ENCODE measurements around the gene STIM2.

Gene STIM2

GRCh38 chr4:26907731-26908599, 47.3 kb downstream of the STIM2 start:
- DNase-seq: no peak

GRCh38 chr4:26909369-26909768, 48.7 kb downstream of the STIM2 start:
- DNase-seq: no peak

GRCh38 chr4:26911254-26911653, 50.6 kb downstream of the STIM2 start:
- no peak for DNase-seq

- DNase-seq: no peak
These were observed 51.4 kb downstream of the STIM2 start for GRCh38 chr4:26912069-26912468.

- DNase-seq: no peak
These were observed 52.2 kb downstream of the STIM2 start for GRCh38 chr4:26912810-26913209.

GRCh38 chr4:26916195-26916594, 55.6 kb downstream of the STIM2 start:
- DNase-seq: no peak

GRCh38 chr4:26930964-26931363, 70.3 kb downstream of the STIM2 start:
- no peak for DNase-seq

GRCh38 chr4:26931451-26931850, 70.8 kb downstream of the STIM2 start:
- no peak for DNase-seq

- DNase-seq: no peak
These were observed 71.3 kb downstream of the STIM2 start for GRCh38 chr4:26931966-26932365.

- no peak for DNase-seq
These were observed 74.8 kb downstream of the STIM2 start for GRCh38 chr4:26935397-26935796.

GRCh38 chr4:26936284-26937065, 75.8 kb downstream of the STIM2 start:
- no peak for DNase-seq

GRCh38 chr4:26937139-26937538, 76.5 kb downstream of the STIM2 start:
- DNase-seq: no peak

- no peak for DNase-seq
These were observed 76.9 kb downstream of the STIM2 start for GRCh38 chr4:26937567-26937966.

- no peak for DNase-seq
These were observed 77.9 kb downstream of the STIM2 start for GRCh38 chr4:26938516-26938915.

GRCh38 chr4:26941951-26942350, 81.3 kb downstream of the STIM2 start:
- no peak for DNase-seq

- no peak for DNase-seq
These were observed 82.2 kb downstream of the STIM2 start for GRCh38 chr4:26942871-26943270.

GRCh38 chr4:26943391-26943790, 82.8 kb downstream of the STIM2 start:
- DNase-seq: no peak

- no peak for DNase-seq
These were observed 85.2 kb downstream of the STIM2 start for GRCh38 chr4:26945794-26946193.

- DNase-seq: no peak
These were observed 86.7 kb downstream of the STIM2 start for GRCh38 chr4:26947318-26947717.

- no peak for DNase-seq
These were observed 89.8 kb downstream of the STIM2 start for GRCh38 chr4:26950446-26950845.

- no peak for DNase-seq
These were observed 92.2 kb downstream of the STIM2 start for GRCh38 chr4:26952891-26953290.

- DNase-seq: no peak
These were observed 92.7 kb downstream of the STIM2 start for GRCh38 chr4:26953366-26953765.

GRCh38 chr4:26953770-26954423, 93.3 kb downstream of the STIM2 start:
- DNase-seq: no peak

- DNase-seq: no peak
These were observed 94.6 kb downstream of the STIM2 start for GRCh38 chr4:26955241-26955640.

All from left hindlimb (tissue), 1 donor.